HG03025 (cell line): ENCODE measurements around the gene RPAIN.
"Not testable (repeated sequence)": the region's sequence is repeated elsewhere in the genome, so short reads cannot be mapped to it uniquely, and the experiment has no call there.

Source experiments
- ATAC-seq: cut with Tn5 transposase; IDR thresholded peaks from one replicate; pipeline ENCODE4 v1.9.1; 2021; ENCODE audit warnings: mild to moderate bottlenecking, moderate library complexity; ENCODE audit not compliant: unreplicated experiment, low FRiP score

Gene RPAIN

GRCh38 chr17:5429191-5429887 lies 9.4 kb downstream of the RPAIN start:
- no peak for ATAC-seq

- ATAC-seq = no peak
Observed at GRCh38 chr17:5430413-5430999, 10.5 kb downstream of the RPAIN start.

GRCh38 chr17:5431234-5431633 lies 11.3 kb downstream of the RPAIN start:
- ATAC-seq = not testable (repeated sequence)

DNA sequence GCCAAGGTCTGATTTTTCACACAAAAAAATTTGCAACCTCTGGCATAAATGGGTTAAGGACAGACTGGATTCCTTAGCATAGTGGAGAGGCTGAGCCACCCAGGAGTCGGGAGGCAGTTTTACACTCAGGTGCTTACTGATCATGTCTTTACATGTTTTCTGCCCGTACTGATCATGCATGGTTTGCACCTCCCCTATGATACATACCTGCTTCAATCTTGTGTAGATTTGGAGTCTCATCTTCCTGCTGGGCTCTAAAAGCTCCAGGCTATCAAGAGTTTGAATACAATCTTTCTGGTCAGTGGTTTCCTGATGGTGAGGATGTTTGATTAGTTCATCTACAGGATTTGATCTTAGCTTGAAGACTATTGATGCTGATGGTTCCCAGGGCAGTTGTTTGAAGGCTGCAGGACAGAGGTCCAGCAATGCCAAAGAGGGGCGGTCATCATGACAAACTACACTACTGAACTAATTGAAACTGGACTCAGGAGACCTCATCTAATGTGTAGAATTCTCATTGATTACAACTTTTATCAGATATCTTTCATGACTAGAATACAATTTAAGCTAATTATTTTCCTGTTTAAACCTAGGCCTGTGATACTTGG lies 12.1 kb downstream of the RPAIN start:
- ATAC-seq = no peak

GRCh38 chr17:5434984-5435383 lies 15.0 kb downstream of the RPAIN start:
- ATAC-seq = no peak

DNA sequence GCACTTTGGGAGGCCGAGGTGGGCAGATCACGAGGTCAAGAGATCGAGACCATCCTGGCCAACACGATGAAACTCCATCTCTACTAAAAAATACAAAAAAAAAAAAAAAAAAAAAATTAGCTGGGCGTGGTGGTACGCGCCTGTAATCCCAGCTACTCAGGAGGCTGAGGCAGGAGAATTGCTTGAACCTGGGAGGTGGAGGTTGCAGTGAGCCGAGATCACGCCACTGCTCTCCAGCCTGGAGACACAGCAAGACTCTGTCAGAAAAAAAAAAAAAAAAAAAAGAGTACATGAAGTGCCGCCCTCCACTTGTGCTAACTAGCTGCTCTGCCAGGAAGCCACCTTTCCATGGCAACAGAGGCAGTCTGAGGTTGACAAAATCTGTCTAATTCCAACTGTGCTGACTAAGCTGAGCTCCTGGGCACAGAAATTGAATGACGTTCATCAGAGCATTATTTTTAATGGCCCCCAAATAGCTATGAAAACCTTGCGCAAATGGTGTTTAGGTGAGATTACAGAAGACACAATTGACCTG lies 15.9 kb downstream of the RPAIN start:
- not testable (repeated sequence) for ATAC-seq

GRCh38 chr17:5437721-5438317 lies 17.8 kb downstream of the RPAIN start:
- ATAC-seq = no peak

GRCh38 chr17:5438716-5439445 lies 18.9 kb downstream of the RPAIN start, which contains the start of gene C1QBP:
TSS of gene C1QBP (minus strand) at chr17:5439155. CDS start at chr17:5439073, 82 bp downstream.
- peak; percentile 83 for ATAC-seq

DNA sequence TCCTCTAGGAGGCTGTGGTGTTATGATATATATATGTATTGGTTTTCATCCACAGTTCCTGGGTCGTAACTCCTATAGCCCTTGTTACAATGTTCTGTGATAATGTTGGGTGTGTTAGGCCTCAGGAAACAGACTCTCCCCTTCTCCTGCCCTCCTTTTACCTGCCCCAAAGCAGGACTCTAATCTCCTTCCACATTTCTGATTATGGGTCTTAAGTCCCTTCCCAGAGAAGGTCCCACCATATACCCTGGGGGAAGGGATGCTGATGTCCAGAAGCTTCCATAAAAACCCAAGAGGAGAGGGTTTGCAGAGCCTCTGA lies 19.4 kb downstream of the RPAIN start:
- no peak for ATAC-seq

DNA sequence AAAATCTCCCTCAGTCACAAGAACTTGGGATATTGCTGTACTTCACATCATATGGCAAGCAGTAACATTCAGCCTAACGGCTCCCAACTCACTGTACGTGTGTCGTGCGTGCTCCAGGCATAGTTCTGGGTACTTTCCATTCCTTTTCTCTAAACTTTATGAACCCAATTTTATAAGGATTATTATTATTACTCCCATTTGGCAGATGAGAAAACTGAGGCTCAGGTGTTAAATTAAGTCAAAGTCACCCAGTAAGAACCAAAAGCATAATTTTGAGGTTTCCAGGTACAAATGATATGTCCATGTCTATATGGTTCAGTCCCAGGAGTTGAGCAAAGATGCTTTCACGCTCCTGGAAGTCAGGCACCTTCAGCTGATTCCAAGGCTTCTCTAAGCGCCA lies 23.7 kb downstream of the RPAIN start:
- no peak for ATAC-seq

DNA sequence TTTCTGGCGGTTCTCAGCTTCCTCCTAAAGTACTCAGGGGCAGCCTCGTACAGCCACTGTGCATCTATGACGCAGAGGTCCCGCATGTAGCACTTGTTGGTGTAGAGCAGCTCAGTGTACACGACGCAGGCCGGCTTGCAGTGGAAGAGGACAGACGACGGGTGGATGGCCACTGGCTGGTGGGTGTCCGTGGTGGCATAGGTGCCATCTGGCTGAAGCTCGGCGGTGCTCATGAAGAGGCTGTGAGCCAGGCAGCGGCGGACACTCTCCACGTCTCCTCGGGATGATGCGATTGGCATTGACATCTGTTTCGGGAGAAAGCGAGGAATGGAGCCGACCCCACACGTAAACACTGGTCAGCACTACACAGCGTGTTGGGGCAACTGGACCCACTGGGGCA lies 24.2 kb downstream of the RPAIN start:
- no peak for ATAC-seq

DNA sequence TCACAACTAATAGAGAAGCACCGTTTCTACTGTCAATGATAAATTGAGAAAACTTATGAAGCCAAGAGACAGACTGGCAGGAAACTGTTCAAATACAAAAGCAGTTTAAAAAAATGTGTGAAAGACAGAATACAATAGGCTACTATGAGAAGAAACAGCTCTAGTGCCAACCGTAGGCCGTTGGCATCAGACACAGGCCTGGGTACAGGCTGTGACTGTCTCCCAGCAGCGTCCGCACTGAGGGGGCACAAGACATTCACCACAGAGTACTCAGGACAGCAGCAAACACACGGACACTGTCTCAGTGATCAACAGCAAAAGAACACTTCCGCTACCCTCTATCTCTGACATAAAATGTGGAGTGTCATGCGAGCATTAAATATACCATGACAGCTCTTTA lies 26.8 kb downstream of the RPAIN start:
- no peak for ATAC-seq

GRCh38 chr17:5464717-5465507 lies 44.9 kb downstream of the RPAIN start:
- no peak for ATAC-seq

- ATAC-seq = no peak
Observed at GRCh38 chr17:5466295-5466694, 46.3 kb downstream of the RPAIN start.

DNA sequence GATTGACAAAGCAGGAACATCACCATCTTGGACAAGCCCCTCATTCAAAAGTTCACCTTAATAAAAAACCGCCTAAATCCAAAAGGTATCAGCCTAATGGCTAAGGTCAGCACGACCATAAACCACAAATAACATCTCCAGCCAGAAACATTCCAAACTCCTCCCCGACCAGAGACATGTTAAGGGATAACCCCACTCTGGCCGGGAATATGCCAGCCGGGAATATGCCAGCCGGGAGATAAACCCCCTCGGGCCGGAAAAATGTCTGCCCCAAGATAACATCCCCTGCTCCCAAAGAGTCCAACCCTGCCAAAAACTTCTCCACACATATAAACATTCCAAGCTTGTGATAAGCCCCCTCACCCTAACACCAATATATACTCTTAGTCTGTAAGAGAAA lies 47.4 kb downstream of the RPAIN start:
- no peak for ATAC-seq

- ATAC-seq = no peak
Observed at GRCh38 chr17:5468075-5468473, 48.1 kb downstream of the RPAIN start.

DNA sequence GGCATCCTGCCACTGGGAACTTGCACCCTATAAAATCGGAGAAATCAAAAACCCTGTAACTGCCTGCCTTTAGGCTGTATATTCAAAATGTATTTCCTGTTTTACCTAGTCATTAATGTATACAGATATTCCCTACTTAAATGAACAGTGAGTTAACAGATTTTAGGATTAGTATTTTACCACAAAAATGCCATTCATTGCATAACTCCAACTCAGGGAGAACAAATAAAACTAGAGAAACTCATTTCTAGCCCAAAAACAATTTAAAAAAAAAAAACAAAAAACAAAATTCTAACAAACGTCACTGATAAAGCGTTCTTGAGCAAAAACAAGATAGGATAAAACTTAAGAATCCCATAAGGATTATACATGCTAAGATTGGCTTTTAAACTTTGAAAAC lies 52.5 kb downstream of the RPAIN start:
- ATAC-seq = no peak

- no peak for ATAC-seq
Observed at GRCh38 chr17:5473906-5474305, 53.9 kb downstream of the RPAIN start.

DNA sequence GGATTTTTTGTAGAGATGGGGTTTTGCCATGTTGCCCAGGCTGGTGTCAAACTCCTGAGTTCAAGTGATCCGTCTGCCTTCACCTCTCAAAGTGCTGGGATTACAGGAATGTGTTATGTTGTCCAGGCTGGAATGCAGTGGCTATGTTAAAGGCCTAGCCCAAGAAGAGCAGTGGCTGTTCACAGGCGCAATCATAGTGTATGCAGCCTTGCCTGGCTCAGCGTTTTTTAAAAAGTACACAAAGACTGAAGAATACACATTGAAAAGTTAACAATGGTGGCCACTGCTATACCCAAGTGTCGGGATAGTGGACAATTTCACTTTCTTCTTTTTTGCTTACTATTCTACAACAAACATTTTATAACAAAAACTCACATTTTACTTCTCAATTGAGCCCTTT lies 59.0 kb downstream of the RPAIN start:
- no peak for ATAC-seq

DNA sequence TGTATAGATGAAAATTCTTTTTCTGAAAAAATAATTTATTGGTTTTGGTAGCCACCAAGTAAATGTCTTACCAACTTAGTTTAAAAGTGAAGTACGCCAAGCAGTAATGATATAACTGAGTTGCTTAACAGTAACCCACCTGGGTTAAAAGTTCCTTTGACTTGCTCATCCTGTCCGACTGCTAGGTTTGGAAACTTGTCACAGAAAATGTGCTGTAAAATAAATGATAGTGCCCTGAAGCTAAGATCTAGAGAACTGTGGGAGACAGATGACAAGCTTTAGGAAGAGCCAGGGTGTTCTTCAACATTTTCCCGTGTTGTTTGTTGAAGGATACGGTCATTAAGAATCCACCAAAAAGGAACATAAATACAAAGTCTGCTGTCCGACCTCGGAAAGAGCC lies 61.0 kb downstream of the RPAIN start:
- ATAC-seq = no peak
